Measurements from ENCODE around the gene KRTAP6-3. TPM values are rescaled to one million over a fixed set of nuclear protein-coding genes. Genes with fewer than 3 reads are reported as not detected.

KRTAP6-3 gene
- total and polyA plus RNA-seq, 2 donors from 2014 or later, result not detected

DNA sequence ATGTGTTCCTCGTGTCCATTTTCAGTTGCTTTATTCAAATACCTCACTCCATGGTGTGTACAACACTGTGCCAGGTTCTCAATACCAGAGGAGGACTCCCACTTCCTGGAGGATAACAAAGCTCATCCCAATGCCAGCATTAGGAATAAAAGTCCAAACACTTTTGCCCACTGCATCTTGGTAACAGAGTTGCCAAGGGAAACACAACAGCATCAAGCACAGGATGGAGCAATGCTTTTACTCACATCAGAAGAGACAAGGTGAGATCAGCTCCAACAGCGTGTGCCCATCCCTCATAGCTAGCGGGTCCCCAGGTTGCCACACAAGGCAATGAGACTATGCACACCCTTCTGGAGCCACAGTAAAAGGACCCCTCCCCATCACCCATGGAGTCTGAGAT lies 31.1 kb downstream of the KRTAP6-3 start:
- Histone ChIP-seq H3K27ac (ENCODE audit: low read depth in 2 of 2, low read length in 2 of 2) (no peak overlapping the region), H3K4me1 (ENCODE audit: control insufficient read depth in 2 of 3, insufficient read depth in 2 of 3, low read depth in 1 of 3, low read length in 3 of 3) (no peaks in the 10 kb centered on the region), H3K36me3 (ENCODE audit: control insufficient read depth in 2 of 3, insufficient read depth in 3 of 3, low read length in 3 of 3) (no peaks in the 10 kb centered on the region), H3K4me3 (ENCODE audit: low read length in 3 of 3) (no peak overlapping the region), H3K9me3 (ENCODE audit: control insufficient read depth in 2 of 3, insufficient read depth in 1 of 3, low read length in 3 of 3) (no peaks in the 10 kb centered on the region), H3K9ac (ENCODE audit: low read length in 3 of 3) (no peak overlapping the region), H3K27me3 (ENCODE audit: control insufficient read depth, insufficient read depth, low read length) (no peaks in the 10 kb centered on the region)
- TF ChIP-seq, protein P1, sequence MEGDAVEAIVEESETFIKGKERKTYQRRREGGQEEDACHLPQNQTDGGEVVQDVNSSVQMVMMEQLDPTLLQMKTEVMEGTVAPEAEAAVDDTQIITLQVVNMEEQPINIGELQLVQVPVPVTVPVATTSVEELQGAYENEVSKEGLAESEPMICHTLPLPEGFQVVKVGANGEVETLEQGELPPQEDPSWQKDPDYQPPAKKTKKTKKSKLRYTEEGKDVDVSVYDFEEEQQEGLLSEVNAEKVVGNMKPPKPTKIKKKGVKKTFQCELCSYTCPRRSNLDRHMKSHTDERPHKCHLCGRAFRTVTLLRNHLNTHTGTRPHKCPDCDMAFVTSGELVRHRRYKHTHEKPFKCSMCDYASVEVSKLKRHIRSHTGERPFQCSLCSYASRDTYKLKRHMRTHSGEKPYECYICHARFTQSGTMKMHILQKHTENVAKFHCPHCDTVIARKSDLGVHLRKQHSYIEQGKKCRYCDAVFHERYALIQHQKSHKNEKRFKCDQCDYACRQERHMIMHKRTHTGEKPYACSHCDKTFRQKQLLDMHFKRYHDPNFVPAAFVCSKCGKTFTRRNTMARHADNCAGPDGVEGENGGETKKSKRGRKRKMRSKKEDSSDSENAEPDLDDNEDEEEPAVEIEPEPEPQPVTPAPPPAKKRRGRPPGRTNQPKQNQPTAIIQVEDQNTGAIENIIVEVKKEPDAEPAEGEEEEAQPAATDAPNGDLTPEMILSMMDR (IDR thresholded peaks at IDR 0.05; ENCODE audit: borderline replicate concordance, extremely low read depth, insufficient read depth), result no peak
- no peak for FAIRE-seq
- no peak for DNase-seq
- intact Hi-C loops (cut with DNase I), result no loop called here

DNA sequence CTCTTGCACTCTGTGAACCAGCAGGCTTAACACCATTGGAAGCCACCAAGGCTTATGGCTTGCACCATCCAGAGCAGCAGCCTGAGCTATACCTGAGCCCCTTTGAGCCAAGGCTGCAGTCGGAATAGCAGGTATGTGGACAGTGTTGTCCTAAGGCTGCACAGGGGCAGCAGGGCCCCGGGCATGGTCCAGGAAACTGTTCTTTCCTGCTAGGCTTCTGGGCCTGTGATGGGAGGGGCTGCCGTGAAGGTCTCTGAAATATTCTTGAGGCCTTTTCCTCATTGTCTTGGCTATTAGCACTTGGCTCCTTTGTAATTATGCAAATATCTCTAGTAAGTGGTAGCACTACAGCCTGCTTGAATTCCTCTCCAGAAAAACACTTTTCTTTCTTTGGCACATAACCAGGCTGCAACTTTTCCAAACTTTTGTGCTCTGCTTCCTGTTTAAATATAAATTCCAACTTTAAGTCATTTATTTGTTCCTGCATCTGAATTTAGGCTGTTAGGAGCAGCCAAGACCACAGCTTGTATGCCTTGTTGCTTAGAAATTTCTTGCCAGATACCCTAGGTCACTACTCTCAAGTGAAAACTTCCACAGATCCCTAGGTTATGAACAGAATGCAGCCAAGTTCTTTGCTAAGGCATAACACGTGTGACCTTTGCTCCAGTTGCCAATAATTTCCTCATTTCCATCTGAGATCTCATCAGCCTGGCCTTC lies 33.4 kb downstream of the KRTAP6-3 start:
- DNase-seq (no peak), FAIRE-seq (no peak)
- H3K4me3 ChIP-seq (ENCODE audit: low read length in 3 of 3), result no peak overlapping the region
- no peak overlapping the region for H3K27ac ChIP-seq (ENCODE audit: low read depth in 2 of 2, low read length in 2 of 2)
- H3K27me3 ChIP-seq (ENCODE audit: control insufficient read depth, insufficient read depth, low read length), result no peaks in the 10 kb centered on the region
- intact Hi-C loops (cut with DNase I), result no loop called here
- no peaks in the 10 kb centered on the region for H3K4me1 ChIP-seq (ENCODE audit: control insufficient read depth in 2 of 3, insufficient read depth in 2 of 3, low read depth in 1 of 3, low read length in 3 of 3)
- TF ChIP-seq, protein P1 (IDR thresholded peaks at IDR 0.05; ENCODE audit: borderline replicate concordance, extremely low read depth, insufficient read depth), result no peak
- no peaks in the 10 kb centered on the region for H3K36me3 ChIP-seq (ENCODE audit: control insufficient read depth in 2 of 3, insufficient read depth in 3 of 3, low read length in 3 of 3)
- H3K9ac ChIP-seq (ENCODE audit: low read length in 3 of 3), result no peak overlapping the region
- no peaks in the 10 kb centered on the region for H3K9me3 ChIP-seq (ENCODE audit: control insufficient read depth in 2 of 3, insufficient read depth in 1 of 3, low read length in 3 of 3)

DNA sequence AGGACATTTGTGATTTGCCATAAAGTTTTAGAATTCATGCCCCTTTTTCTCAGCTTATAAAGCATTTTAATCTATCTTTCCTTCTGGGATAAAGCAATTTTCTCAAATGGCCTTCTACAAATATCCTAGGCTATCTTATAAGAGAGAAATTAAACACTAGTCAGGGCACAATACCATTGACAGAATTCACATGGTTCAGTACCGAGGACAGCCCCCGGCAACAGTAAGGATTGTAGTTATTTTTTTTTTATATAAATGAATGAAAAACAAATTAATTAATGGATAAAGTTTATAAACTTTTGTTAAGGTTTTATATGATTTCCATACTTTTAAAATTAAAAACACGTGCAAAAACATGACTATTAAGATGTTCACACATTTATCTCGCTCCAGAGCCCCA lies 35.9 kb downstream of the KRTAP6-3 start:
- Histone ChIP-seq H3K9me3 (ENCODE audit: control insufficient read depth in 2 of 3, insufficient read depth in 1 of 3, low read length in 3 of 3) (no peaks in the 10 kb centered on the region), H3K27ac (ENCODE audit: low read depth in 2 of 2, low read length in 2 of 2) (no peak overlapping the region), H3K9ac (ENCODE audit: low read length in 3 of 3) (no peak overlapping the region), H3K4me3 (ENCODE audit: low read length in 3 of 3) (no peak overlapping the region), H3K27me3 (ENCODE audit: control insufficient read depth, insufficient read depth, low read length) (no peaks in the 10 kb centered on the region), H3K4me1 (ENCODE audit: control insufficient read depth in 2 of 3, insufficient read depth in 2 of 3, low read depth in 1 of 3, low read length in 3 of 3) (no peaks in the 10 kb centered on the region), H3K36me3 (ENCODE audit: control insufficient read depth in 2 of 3, insufficient read depth in 3 of 3, low read length in 3 of 3) (no peaks in the 10 kb centered on the region)
- TF ChIP-seq, protein P1 (IDR thresholded peaks at IDR 0.05; ENCODE audit: borderline replicate concordance, extremely low read depth, insufficient read depth), result no peak
- intact Hi-C loops (cut with DNase I), result no loop called here
- no peak for DNase-seq
- no peak for FAIRE-seq

DNA sequence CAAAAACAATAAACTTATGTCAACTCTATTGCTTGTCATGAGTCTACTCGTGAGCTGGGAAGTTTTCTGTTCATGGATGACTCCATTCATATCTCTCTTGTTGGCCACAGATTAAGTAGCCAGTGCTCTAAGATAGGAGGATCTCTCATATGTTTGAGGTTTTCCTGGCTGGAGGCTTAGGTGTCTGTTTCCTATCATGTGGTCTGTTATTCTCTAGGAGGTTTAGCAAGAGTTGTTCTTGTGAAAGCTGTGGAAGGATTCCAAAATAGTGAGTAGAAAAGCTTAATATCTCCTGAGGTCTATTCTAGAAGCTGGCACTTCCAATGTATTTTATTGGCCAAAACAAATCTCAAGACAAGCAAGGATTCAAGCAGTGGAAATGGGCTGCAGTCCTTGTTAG lies 37.0 kb downstream of the KRTAP6-3 start:
- Histone ChIP-seq H3K27me3 (ENCODE audit: control insufficient read depth, insufficient read depth, low read length) (no peaks in the 10 kb centered on the region), H3K9ac (ENCODE audit: low read length in 3 of 3) (no peak overlapping the region), H3K36me3 (ENCODE audit: control insufficient read depth in 2 of 3, insufficient read depth in 3 of 3, low read length in 3 of 3) (no peaks in the 10 kb centered on the region), H3K4me1 (ENCODE audit: control insufficient read depth in 2 of 3, insufficient read depth in 2 of 3, low read depth in 1 of 3, low read length in 3 of 3) (no peaks in the 10 kb centered on the region), H3K27ac (ENCODE audit: low read depth in 2 of 2, low read length in 2 of 2) (no peak overlapping the region), H3K4me3 (ENCODE audit: low read length in 3 of 3) (no peak overlapping the region), H3K9me3 (ENCODE audit: control insufficient read depth in 2 of 3, insufficient read depth in 1 of 3, low read length in 3 of 3) (no peaks in the 10 kb centered on the region)
- intact Hi-C loops (cut with DNase I), result no loop called here
- DNase-seq (no peak), FAIRE-seq (no peak)
- TF ChIP-seq, protein P1 (IDR thresholded peaks at IDR 0.05; ENCODE audit: borderline replicate concordance, extremely low read depth, insufficient read depth), result no peak
